ENCODE data around the gene PTCH2.
"Not testable (repeated sequence)": the region's sequence is repeated elsewhere in the genome, so short reads cannot be mapped to it uniquely, and the experiment has no call there.

The PTCH2 gene

GRCh38 chr1:44829506-44830384 is 13.3 kb downstream of the PTCH2 start:
- no peak for DNase-seq (ENCODE audit: low read depth)
- H3K4me3 ChIP-seq (ENCODE audit: low read length): no peak overlapping the region
- TF ChIP-seq, protein P1, sequence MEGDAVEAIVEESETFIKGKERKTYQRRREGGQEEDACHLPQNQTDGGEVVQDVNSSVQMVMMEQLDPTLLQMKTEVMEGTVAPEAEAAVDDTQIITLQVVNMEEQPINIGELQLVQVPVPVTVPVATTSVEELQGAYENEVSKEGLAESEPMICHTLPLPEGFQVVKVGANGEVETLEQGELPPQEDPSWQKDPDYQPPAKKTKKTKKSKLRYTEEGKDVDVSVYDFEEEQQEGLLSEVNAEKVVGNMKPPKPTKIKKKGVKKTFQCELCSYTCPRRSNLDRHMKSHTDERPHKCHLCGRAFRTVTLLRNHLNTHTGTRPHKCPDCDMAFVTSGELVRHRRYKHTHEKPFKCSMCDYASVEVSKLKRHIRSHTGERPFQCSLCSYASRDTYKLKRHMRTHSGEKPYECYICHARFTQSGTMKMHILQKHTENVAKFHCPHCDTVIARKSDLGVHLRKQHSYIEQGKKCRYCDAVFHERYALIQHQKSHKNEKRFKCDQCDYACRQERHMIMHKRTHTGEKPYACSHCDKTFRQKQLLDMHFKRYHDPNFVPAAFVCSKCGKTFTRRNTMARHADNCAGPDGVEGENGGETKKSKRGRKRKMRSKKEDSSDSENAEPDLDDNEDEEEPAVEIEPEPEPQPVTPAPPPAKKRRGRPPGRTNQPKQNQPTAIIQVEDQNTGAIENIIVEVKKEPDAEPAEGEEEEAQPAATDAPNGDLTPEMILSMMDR (conservative IDR thresholded peaks at IDR 0.05; ENCODE audit: low read depth, low read length): no peak

DNA sequence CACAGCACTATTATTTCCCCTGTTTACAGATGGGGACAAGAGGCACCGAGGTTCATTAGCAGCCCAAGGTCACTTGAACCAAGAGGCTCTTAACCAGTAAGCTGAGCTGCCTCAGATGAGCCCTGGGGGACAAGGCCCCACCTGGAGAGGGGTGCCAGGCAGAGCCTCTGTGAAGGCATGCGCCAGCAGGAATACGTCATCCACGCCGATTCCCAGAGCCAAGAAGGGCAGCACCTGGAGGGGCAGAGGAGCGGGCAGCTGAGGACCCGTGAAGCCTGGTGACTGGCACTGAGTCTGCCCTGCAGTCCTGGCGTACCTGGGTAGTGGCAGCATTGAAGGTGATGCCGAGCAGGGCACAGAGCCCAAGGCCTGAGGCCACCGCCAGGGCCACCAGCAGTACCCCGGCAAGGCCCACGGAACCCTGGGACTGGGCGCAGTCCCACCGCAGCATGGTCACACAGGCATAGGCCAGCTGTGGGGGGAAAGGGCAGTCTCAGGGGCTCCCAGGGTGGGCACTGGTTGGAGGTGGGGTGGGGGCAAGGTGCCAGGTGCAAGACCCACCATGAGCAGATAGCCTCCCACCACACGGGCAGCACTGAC is 14.1 kb downstream of the PTCH2 start:
- TF ChIP-seq, protein P1 (conservative IDR thresholded peaks at IDR 0.05; ENCODE audit: low read depth, low read length): no peak
- no peak for DNase-seq (ENCODE audit: low read depth)
- H3K4me3 ChIP-seq (ENCODE audit: low read length): no peak overlapping the region

- TF ChIP-seq, protein P1 (conservative IDR thresholded peaks at IDR 0.05; ENCODE audit: low read depth, low read length): no peak
- DNase-seq (ENCODE audit: low read depth): no peak
- no peak overlapping the region for H3K4me3 ChIP-seq (ENCODE audit: low read length)
Observed at GRCh38 chr1:44828003-44828651, 14.9 kb downstream of the PTCH2 start.

DNA sequence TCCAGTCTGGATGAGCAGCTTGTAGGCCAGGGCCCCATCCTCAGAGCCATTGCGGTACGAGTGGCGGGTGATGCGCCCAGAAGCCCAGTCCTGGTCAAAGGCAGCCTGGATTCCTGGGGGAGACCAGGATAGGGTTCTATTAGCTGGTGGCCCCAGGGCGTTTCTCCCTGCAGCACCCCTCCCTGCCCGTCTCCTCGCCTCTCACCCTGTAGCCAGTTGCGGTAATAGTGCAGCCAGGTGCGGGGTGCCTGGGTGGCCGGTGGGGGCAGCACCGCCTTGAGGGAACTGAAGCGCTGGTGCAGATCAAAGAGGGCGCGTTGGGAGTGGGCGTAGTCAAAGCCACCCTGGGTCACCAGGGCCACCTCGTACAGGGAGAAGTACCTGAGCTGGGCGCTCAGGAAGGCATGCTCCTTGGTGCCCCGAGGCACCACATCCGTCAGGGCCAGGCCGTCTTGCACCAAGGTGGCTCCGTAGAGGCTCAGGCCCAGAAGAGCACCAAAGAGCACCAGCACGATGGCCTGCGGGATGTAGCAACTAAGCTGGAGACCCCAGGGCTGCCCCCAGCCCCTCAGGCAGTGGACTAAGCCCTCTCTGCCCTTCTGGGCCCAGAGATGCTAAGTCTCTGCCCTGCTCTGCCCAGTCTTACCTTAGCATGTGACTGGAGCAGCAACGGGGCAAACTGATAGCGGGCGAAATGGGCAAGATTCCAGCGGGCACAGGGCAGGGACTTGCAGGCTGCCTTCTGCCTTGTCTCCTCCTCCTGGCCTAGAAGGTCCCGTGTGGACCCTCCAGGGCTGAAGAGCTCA is 15.7 kb downstream of the PTCH2 start:
- no peak for DNase-seq (ENCODE audit: low read depth)
- TF ChIP-seq, protein P1 (conservative IDR thresholded peaks at IDR 0.05; ENCODE audit: low read depth, low read length): no peak
- no peak overlapping the region for H3K4me3 ChIP-seq (ENCODE audit: low read length)

GRCh38 chr1:44826375-44827196 is 16.5 kb downstream of the PTCH2 start:
- no peak for DNase-seq (ENCODE audit: low read depth)
- H3K4me3 ChIP-seq (ENCODE audit: low read length): no peak overlapping the region
- TF ChIP-seq, protein P1 (conservative IDR thresholded peaks at IDR 0.05; ENCODE audit: low read depth, low read length): no peak

DNA sequence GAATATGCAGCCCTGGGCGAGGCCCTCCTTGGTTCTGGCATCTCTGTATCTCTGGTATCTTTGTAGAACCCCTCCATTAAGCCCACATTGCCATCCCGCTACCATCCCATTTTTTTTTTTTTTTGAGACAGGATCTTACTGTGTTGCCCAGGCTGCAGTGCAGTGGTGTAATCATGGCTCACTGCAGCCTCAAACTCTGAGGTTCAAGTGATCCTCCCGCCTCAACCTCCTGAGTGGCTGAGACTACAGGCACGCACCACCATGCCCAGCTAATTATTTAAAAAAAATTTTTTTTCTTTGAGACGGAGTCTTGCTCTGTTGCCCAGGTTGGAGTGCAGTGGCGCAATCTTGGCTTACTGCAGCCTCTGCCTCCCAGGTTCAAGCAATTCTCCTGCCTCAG is 18.7 kb downstream of the PTCH2 start:
- not testable (repeated sequence) for H3K4me3 ChIP-seq (ENCODE audit: low read length); DNase-seq (ENCODE audit: low read depth)

Data from retinal pigment epithelial cell (primary cell).